Measurements from ENCODE around the gene ROR2.

Gene ROR2

GRCh38 chr9:91898451-91899218 is 51.4 kb downstream of the ROR2 start:
- DNase-seq = no peak

GRCh38 chr9:91897201-91897600 is 52.8 kb downstream of the ROR2 start:
- DNase-seq = no peak

GRCh38 chr9:91896513-91897121 is 53.4 kb downstream of the ROR2 start:
- DNase-seq = no peak

- no peak for DNase-seq
Observed at GRCh38 chr9:91896097-91896496, 53.9 kb downstream of the ROR2 start.

- DNase-seq = no peak
Observed at GRCh38 chr9:91894536-91894935, 55.5 kb downstream of the ROR2 start.

GRCh38 chr9:91894023-91894422 is 56.0 kb downstream of the ROR2 start:
- no peak for DNase-seq

GRCh38 chr9:91891915-91892314 is 58.1 kb downstream of the ROR2 start:
- DNase-seq = no peak

GRCh38 chr9:91890662-91891061 is 59.4 kb downstream of the ROR2 start:
- no peak for DNase-seq

- DNase-seq = no peak
Observed at GRCh38 chr9:91889161-91889911, 60.7 kb downstream of the ROR2 start.

GRCh38 chr9:91886414-91887076 is 63.5 kb downstream of the ROR2 start:
- peak; percentile 45 for DNase-seq

- DNase-seq = no peak
Observed at GRCh38 chr9:91885746-91886413, 64.1 kb downstream of the ROR2 start.

GRCh38 chr9:91884696-91885687 is 65.0 kb downstream of the ROR2 start:
- DNase-seq = no peak

- no peak for DNase-seq
Observed at GRCh38 chr9:91884153-91884552, 65.9 kb downstream of the ROR2 start.

- no peak for DNase-seq
Observed at GRCh38 chr9:91883503-91883902, 66.5 kb downstream of the ROR2 start.

GRCh38 chr9:91882627-91883026 is 67.4 kb downstream of the ROR2 start:
- DNase-seq = no peak

GRCh38 chr9:91880378-91880972 is 69.6 kb downstream of the ROR2 start:
- no peak for DNase-seq

- no peak for DNase-seq
Observed at GRCh38 chr9:91879231-91879630, 70.8 kb downstream of the ROR2 start.

GRCh38 chr9:91873637-91874051 is 76.4 kb downstream of the ROR2 start:
- DNase-seq = peak; percentile 73

- DNase-seq = no peak
Observed at GRCh38 chr9:91868732-91869391, 81.2 kb downstream of the ROR2 start.

GRCh38 chr9:91867740-91868139 is 82.3 kb downstream of the ROR2 start:
- no peak for DNase-seq

GRCh38 chr9:91865041-91865440 is 85.0 kb downstream of the ROR2 start:
- DNase-seq = no peak
